Measurements from ENCODE around the gene MRPL27.
A peak's percentile ranks its signal among the peaks of the same experiment; 100 is the strongest.
"Not testable (repeated sequence)": the region's sequence is repeated elsewhere in the genome, so short reads cannot be mapped to it uniquely, and the experiment has no call there.

MRPL27 gene

GRCh38 chr17:50372758-50373556 lies at the start of gene MRPL27, which contains the start of gene EME1:
MRPL27 (minus strand) TSS chr17:50373184; CDS start chr17:50373170, 14 bp downstream.
EME1 (plus strand) TSS chr17:50373229; CDS start chr17:50375209, 1,980 bp downstream.
- peak; percentile 85 for DNase-seq (ENCODE audit: low spot score)

- DNase-seq (ENCODE audit: low spot score) = no peak
These were observed 49.8 kb upstream of the MRPL27 start for GRCh38 chr17:50422738-50423137.

- DNase-seq (ENCODE audit: low spot score) = no peak
These were observed 48.5 kb upstream of the MRPL27 start for GRCh38 chr17:50421308-50422051.

- no peak for DNase-seq (ENCODE audit: low spot score)
These were observed 47.6 kb upstream of the MRPL27 start for GRCh38 chr17:50420419-50421112.

GRCh38 chr17:50419577-50419976 lies 46.6 kb upstream of the MRPL27 start:
- not testable (repeated sequence) for DNase-seq (ENCODE audit: low spot score)

- DNase-seq (ENCODE audit: low spot score) = no peak
These were observed 41.8 kb upstream of the MRPL27 start for GRCh38 chr17:50414808-50415207.

- no peak for DNase-seq (ENCODE audit: low spot score)
These were observed 39.3 kb upstream of the MRPL27 start for GRCh38 chr17:50412188-50412732.

- DNase-seq (ENCODE audit: low spot score) = no peak
These were observed 34.9 kb upstream of the MRPL27 start for GRCh38 chr17:50407921-50408320.

- no peak for DNase-seq (ENCODE audit: low spot score)
These were observed 33.6 kb upstream of the MRPL27 start for GRCh38 chr17:50406578-50406977.

- not testable (repeated sequence) for DNase-seq (ENCODE audit: low spot score)
These were observed 32.4 kb upstream of the MRPL27 start for GRCh38 chr17:50405351-50405750.

- not testable (repeated sequence) for DNase-seq (ENCODE audit: low spot score)
These were observed 26.6 kb upstream of the MRPL27 start for GRCh38 chr17:50399591-50399990.

- not testable (repeated sequence) for DNase-seq (ENCODE audit: low spot score)
These were observed 25.7 kb upstream of the MRPL27 start for GRCh38 chr17:50398672-50399071.

- DNase-seq (ENCODE audit: low spot score) = peak; percentile 32
These were observed 24.9 kb upstream of the MRPL27 start for GRCh38 chr17:50397919-50398285.

GRCh38 chr17:50397111-50397918 lies 24.3 kb upstream of the MRPL27 start, which contains the start of gene LRRC59:
LRRC59 (minus strand) TSS chr17:50397523; CDS start chr17:50397317, 206 bp downstream.
- DNase-seq (ENCODE audit: low spot score) = peak; percentile 88

- DNase-seq (ENCODE audit: low spot score) = peak; percentile 50
These were observed 23.5 kb upstream of the MRPL27 start for GRCh38 chr17:50396261-50397110.

GRCh38 chr17:50394711-50395110 lies 21.7 kb upstream of the MRPL27 start:
- DNase-seq (ENCODE audit: low spot score) = no peak

- DNase-seq (ENCODE audit: low spot score) = no peak
These were observed 20.7 kb upstream of the MRPL27 start for GRCh38 chr17:50393700-50394099.

- DNase-seq (ENCODE audit: low spot score) = no peak
These were observed 19.6 kb upstream of the MRPL27 start for GRCh38 chr17:50392621-50393020.

GRCh38 chr17:50389534-50389933 lies 16.6 kb upstream of the MRPL27 start:
- no peak for DNase-seq (ENCODE audit: low spot score)

GRCh38 chr17:50388728-50389127 lies 15.7 kb upstream of the MRPL27 start:
- no peak for DNase-seq (ENCODE audit: low spot score)

Data from HuH-7 (cell line).